Vagina (tissue), 2 donors: ENCODE data around the gene NRXN3. TPM values are rescaled to one million over a fixed set of nuclear protein-coding genes. Genes with fewer than 3 reads are reported as not detected.
"Not testable (repeated sequence)": the region's sequence is repeated elsewhere in the genome, so short reads cannot be mapped to it uniquely, and the experiment has no call there.

Experiments used
- DNase-seq, 2 donors: peaks; one replicate each; pipeline ENCODE4 v3.0.0-alpha.2; 2017; ENCODE audit errors: extremely low spot score in 2 of 2
- H3K27ac ChIP-seq: fragments of 200-600 bp; sonication (generic); one replicate; pipeline ENCODE4 v1.5.1; 2019
- H3K27me3 ChIP-seq: fragments of 200-600 bp; sonication (generic); one replicate; pipeline ENCODE4 v1.5.1; 2019
- H3K36me3 ChIP-seq, 2 donors: fragments of 200-600 bp; sonication (generic); one replicate each; pipeline ENCODE4 v1.5.1; 2017 to 2019
- H3K4me1 ChIP-seq: fragments of 200-600 bp; sonication (generic); one replicate; pipeline ENCODE4 v1.5.1; 2019
- H3K4me3 ChIP-seq, 2 donors: fragments of 200-600 bp; sonication (generic); 1 replicate in 1 of 2; 2 replicates in 1 of 2; pipeline ENCODE4 v1.5.1; 2016 to 2019
- H3K9me3 ChIP-seq: fragments of 200-600 bp; sonication (generic); one replicate; pipeline ENCODE4 v1.5.1; 2019
- POLR2A ChIP-seq, 2 donors: fragments of 450-650 bp; IDR thresholded peaks; one replicate each; pipeline ENCODE4 v1.6.1; 2017; ENCODE audit warnings: antibody characterized with exemption in 2 of 2, mild to moderate bottlenecking in 2 of 2, moderate library complexity in 2 of 2
- POLR2AphosphoS5 ChIP-seq, 2 donors: sonication (generic); formaldehyde crosslinking; IDR thresholded peaks; one replicate each; pipeline ENCODE4 v1.9.0; 2017; ENCODE audit warnings: antibody characterized with exemption in 2 of 2, mild to moderate bottlenecking in 2 of 2, low read depth in 1 of 2; ENCODE audit not compliant: insufficient read depth in 1 of 2
- intact Hi-C: fragments of 100-400 bp; cut with DNase I; formaldehyde crosslinking; loops from one replicate; pipeline ENCODE4 v1.15.1; 2023
- total RNA-seq: library from RNA; depleted of rRNA; stranded (reverse); fragments of >200 nt; gene quantifications from one replicate; pipeline ENCODE4 v1.2.3, GENCODE V29; 2016
- TF ChIP-seq, protein P1 (sequence below), 3 experiments: fragments of 450-650 bp in 2 of 3; fragments of 200-600 bp in 1 of 3; sonication (generic) in 1 of 3; IDR thresholded peaks; one replicate each; pipeline ENCODE4 v1.5.1; 2017 to 2019; ENCODE audit warnings: antibody characterized with exemption in 3 of 3, mild to moderate bottlenecking in 2 of 3, moderate library complexity in 2 of 3

The NRXN3 gene
- total RNA-seq, 1 donor from 2014 or later: 4.7 TPM

DNA sequence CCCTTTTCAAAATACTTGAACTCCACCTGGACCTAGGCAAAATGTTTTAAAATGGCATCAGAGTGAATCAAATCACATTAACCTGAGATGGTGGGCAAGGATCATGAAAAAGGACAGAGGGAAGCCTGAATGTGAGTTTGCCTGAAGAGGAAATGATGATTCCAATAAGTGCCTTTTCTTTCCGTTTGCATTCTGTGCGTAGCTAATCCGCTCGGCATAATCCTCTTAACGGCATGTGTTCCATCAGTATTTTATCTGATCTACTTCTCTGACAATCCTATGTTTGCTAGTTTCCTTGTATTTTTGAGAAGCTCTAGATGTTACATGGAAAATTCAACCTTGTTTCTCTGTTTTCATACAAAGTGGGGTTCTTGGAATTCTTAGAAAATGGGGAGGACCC lies 354.6 kb downstream of the NRXN3 start:
- Histone ChIP-seq H3K4me1 (no peaks in the 10 kb centered on the region), H3K27ac (no peak overlapping the region), H3K9me3 (no peaks in the 10 kb centered on the region), H3K4me3 (no peak overlapping the region), H3K27me3 (no peaks in the 10 kb centered on the region), H3K36me3 (no peaks in the 10 kb centered on the region)
- TF ChIP-seq POLR2AphosphoS5 (IDR thresholded peaks at IDR 0.05; ENCODE audit: insufficient read depth in 1 of 2, low read depth in 1 of 2): no peak
- no peak for TF ChIP-seq POLR2A (IDR thresholded peaks at IDR 0.05)
- DNase-seq: no peak
- intact Hi-C loops: no loop called here

DNA sequence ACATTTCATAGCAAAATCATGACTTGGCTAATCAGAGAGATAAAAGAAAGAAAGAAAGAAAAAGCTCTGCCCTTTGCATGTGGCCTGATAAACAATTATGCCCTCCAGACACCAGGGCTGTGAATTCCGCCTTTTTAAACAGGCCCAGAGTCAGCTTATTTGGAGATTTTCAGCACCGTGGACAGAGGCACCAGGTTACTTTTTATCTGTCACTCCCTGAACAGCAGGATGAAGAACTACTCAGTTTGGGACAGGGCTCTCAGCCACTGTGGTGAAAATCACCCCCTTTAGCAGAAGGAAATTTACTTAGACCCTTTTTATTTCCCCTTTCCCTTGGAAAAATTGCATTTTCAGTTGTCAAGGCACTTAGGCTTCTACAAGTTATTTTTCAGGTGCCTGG lies 359.9 kb downstream of the NRXN3 start:
- Histone ChIP-seq H3K4me3 (no peak overlapping the region), H3K36me3 (no peaks in the 10 kb centered on the region), H3K27ac (no peak overlapping the region), H3K9me3 (no peaks in the 10 kb centered on the region), H3K27me3 (no peaks in the 10 kb centered on the region), H3K4me1 (no peaks in the 10 kb centered on the region)
- no peak for TF ChIP-seq POLR2AphosphoS5 (IDR thresholded peaks at IDR 0.05; ENCODE audit: insufficient read depth in 1 of 2, low read depth in 1 of 2)
- TF ChIP-seq, protein P1, sequence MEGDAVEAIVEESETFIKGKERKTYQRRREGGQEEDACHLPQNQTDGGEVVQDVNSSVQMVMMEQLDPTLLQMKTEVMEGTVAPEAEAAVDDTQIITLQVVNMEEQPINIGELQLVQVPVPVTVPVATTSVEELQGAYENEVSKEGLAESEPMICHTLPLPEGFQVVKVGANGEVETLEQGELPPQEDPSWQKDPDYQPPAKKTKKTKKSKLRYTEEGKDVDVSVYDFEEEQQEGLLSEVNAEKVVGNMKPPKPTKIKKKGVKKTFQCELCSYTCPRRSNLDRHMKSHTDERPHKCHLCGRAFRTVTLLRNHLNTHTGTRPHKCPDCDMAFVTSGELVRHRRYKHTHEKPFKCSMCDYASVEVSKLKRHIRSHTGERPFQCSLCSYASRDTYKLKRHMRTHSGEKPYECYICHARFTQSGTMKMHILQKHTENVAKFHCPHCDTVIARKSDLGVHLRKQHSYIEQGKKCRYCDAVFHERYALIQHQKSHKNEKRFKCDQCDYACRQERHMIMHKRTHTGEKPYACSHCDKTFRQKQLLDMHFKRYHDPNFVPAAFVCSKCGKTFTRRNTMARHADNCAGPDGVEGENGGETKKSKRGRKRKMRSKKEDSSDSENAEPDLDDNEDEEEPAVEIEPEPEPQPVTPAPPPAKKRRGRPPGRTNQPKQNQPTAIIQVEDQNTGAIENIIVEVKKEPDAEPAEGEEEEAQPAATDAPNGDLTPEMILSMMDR (IDR thresholded peaks at IDR 0.05): no peak
- no peak for TF ChIP-seq POLR2A (IDR thresholded peaks at IDR 0.05)
- DNase-seq: no peak
- intact Hi-C loops: no loop called here

DNA sequence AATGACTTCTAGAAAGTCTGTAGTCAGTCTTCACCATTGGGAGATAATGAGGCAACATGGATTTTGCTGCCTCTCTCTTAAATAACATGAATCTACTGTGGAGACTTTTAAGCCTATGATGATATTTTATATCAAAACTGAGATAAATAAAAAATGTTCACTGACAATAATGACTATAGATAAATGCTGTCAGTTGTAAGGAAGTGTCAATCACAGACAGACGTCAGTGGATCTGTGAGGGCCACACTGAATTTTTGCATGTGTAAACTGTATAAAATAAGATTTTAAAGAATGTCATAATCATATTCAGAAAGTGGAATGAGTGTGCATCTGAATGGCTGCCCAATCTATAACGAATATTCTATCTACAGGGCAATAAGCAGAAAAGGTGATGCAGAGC lies 364.0 kb downstream of the NRXN3 start:
- Histone ChIP-seq H3K27ac (no peak overlapping the region), H3K27me3 (no peaks in the 10 kb centered on the region), H3K9me3 (no peaks in the 10 kb centered on the region), H3K4me1 (no peaks in the 10 kb centered on the region), H3K36me3 (no peaks in the 10 kb centered on the region), H3K4me3 (no peak overlapping the region)
- intact Hi-C loops: no loop called here
- no peak for DNase-seq
- no peak for TF ChIP-seq POLR2AphosphoS5 (IDR thresholded peaks at IDR 0.05; ENCODE audit: insufficient read depth in 1 of 2, low read depth in 1 of 2)
- TF ChIP-seq, protein P1 (IDR thresholded peaks at IDR 0.05): no peak

DNA sequence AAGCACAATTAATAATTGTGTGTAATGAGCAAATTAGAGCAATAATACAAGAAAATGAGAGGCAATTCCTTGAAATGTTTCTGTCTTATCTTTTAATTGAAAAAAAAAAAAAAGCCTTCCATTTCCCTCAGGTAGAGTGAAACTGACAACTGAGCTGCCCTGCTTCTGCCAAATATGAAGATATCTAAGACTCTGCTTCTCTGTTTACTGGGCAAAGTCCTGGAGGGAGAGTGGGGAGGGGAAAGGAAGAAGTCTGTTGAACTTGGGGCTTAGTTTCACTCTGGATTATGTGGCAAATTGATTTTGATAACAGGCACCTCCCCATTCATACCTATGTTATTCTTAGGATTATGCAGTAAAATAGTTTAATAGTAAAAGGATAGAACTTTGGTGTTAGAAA lies 364.9 kb downstream of the NRXN3 start:
- no peak for DNase-seq
- no peak for TF ChIP-seq POLR2A (IDR thresholded peaks at IDR 0.05)
- TF ChIP-seq POLR2AphosphoS5 (IDR thresholded peaks at IDR 0.05; ENCODE audit: insufficient read depth in 1 of 2, low read depth in 1 of 2): no peak
- TF ChIP-seq, protein P1 (IDR thresholded peaks at IDR 0.05): no peak

DNA sequence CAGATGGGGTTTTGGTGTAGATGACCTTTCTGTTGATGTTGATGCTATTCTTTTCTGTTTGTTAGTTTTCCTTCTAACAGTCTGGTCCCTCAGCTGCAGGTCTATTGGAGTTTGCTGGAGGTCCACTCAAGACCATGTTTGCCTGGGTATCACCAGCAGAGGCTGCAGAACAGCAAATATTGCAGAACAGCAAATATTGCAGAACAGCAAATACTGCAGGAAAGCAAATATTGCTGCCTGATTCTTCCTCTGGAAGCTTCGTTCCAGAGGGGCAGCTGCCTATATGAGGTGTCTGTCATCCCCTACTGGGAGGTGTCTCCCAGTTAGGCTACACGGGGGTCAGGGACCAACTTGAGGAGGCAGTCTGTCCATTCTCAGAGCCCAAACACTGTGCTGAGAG lies 371.6 kb downstream of the NRXN3 start:
- H3K36me3 ChIP-seq, DNase-seq, H3K9me3 ChIP-seq, H3K4me1 ChIP-seq, intact Hi-C loops, H3K27me3 ChIP-seq, H3K4me3 ChIP-seq, H3K27ac ChIP-seq: not testable (repeated sequence)

More for the DNA sequence above, 364.9 kb downstream of the NRXN3 start:
- no peaks in the 10 kb centered on the region for H3K36me3 ChIP-seq
- no peaks in the 10 kb centered on the region for H3K27me3 ChIP-seq
- H3K4me1 ChIP-seq: no peaks in the 10 kb centered on the region
- intact Hi-C loops: no loop called here
- H3K4me3 ChIP-seq: no peak overlapping the region
- no peak overlapping the region for H3K27ac ChIP-seq
- H3K9me3 ChIP-seq: no peaks in the 10 kb centered on the region

DNA sequence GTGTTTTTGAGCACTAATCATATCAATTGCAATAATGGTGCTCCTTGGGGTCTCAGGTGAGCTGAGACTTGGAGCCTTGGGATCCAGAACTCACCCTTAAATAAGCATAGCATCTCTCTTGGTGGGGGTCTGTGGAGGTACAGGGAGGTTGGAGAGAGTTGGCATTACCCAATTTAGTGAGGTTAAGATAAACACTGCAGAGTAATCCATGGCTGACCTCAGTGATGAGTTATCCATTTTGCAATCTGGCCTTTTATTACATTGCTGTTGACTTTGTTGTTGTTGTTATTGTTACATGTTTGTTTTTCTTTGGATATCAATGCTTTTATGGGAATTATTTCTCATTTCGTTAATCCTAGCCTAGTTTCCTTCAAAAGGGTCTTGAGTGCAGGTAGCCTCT lies 373.3 kb downstream of the NRXN3 start:
- intact Hi-C loops: no loop called here
- H3K4me3 ChIP-seq: no peak overlapping the region

More for the DNA sequence above, 373.3 kb downstream of the NRXN3 start:
- no peak for DNase-seq
- Histone ChIP-seq H3K9me3 (no peaks in the 10 kb centered on the region), H3K27me3 (no peaks in the 10 kb centered on the region), H3K27ac (no peak overlapping the region), H3K36me3 (no peaks in the 10 kb centered on the region), H3K4me1 (no peaks in the 10 kb centered on the region)
- TF ChIP-seq POLR2AphosphoS5 (IDR thresholded peaks at IDR 0.05; ENCODE audit: insufficient read depth in 1 of 2, low read depth in 1 of 2) (no peak), POLR2A (IDR thresholded peaks at IDR 0.05) (no peak)
- TF ChIP-seq, protein P1 (IDR thresholded peaks at IDR 0.05): no peak
